Activated CD4-positive, alpha-beta memory T cell treated with anti-CD3 and anti-CD28 coated beads, Interleukin-2, amount 10 ng/mL, durations not matched to agents 7 days and 5 days (primary cell): Measurements from ENCODE around the gene INKA2. TPM values are rescaled to one million over a fixed set of nuclear protein-coding genes. Genes with fewer than 3 reads are reported as not detected.
"Not testable (repeated sequence)": the region's sequence is repeated elsewhere in the genome, so short reads cannot be mapped to it uniquely, and the experiment has no call there.

Source experiments
- CTCF ChIA-PET: fragments of 350-600 bp; sonication (Branson Sonifier 250); formaldehyde crosslinking; loops from one replicate; lab custom pipeline; 2021; ENCODE audit warnings: antibody characterized with exemption, inconsistent platforms; lab: Charles Lee
- POLR2A ChIA-PET: fragments of 350-600 bp; sonication (Branson Sonifier 250); formaldehyde crosslinking; loops from one replicate; lab custom pipeline; 2021; ENCODE audit warnings: antibody characterized with exemption; lab: Charles Lee
- DNase-seq: peaks from one replicate; pipeline ENCODE4 v3.0.0-alpha.2; 2020
- H3K27ac Mint-ChIP-seq: one replicate; pipeline ENCODE4 v1.8.0; 2021; ENCODE audit warnings: mild to moderate bottlenecking, mixed read lengths
- H3K27me3 Mint-ChIP-seq: one replicate; pipeline ENCODE4 v1.8.0; 2021; ENCODE audit warnings: mixed read lengths
- H3K36me3 Mint-ChIP-seq: one replicate; pipeline ENCODE4 v1.8.0; 2021; ENCODE audit warnings: low read depth, mixed read lengths
- H3K4me1 Mint-ChIP-seq: one replicate; pipeline ENCODE4 v1.8.0; 2021; ENCODE audit warnings: mixed read lengths
- H3K4me3 Mint-ChIP-seq: one replicate; pipeline ENCODE4 v1.8.0; 2021; ENCODE audit warnings: mild to moderate bottlenecking, mixed read lengths
- H3K9me3 Mint-ChIP-seq: one replicate; pipeline ENCODE4 v1.8.0; 2021; ENCODE audit warnings: mixed read lengths
- total RNA-seq, 2 experiments: library from RNA; stranded (reverse); gene quantifications; one replicate each; pipeline ENCODE4 v1.2.3, GENCODE V29; 2021

The INKA2 gene
- total RNA-seq, 2 experiments from 2014 or later = 2.4 to 2.8 TPM

DNA sequence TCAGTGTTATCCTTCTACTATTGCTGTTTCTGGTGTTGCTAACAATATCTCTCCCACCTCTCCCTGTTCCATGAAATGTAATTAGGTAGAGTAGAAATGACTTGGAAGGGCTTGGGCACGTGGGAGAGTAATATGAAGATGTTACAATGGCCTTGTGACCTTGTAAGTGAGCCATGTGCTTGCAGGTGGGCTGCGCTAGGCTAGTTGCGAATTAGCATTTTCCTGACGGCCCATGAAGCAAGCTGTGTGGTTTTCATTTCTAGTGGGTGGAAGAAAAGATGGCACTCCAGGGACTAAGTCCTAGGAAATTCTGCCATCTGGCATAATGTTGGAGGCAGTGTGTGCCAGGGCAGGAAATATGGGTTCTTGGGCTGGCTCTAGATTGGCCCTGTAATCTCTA, 8.8 kb upstream of the INKA2 start:
- no peak for DNase-seq
- peaks cover 14% of the 10 kb centered on the region for H3K4me1 Mint-ChIP-seq
- no peak overlapping the region for H3K4me3 Mint-ChIP-seq
- POLR2A ChIA-PET = interaction anchor here (0.9 to 1.9 kb wide), 6 partner anchors 9 to 270 kb away, joined by 3 to 18 read pairs (median 5); partner anchors contain the start of gene DDX20
- H3K27me3 Mint-ChIP-seq = peaks cover 15% of the 10 kb centered on the region
- CTCF ChIA-PET = interaction anchor here (0.9 to 7.4 kb wide), 22 partner anchors 9 to 308 kb away, joined by 3 to 63 read pairs (median 5); partner anchors contain the start of genes ADORA3, INKA2 and TMIGD3
- H3K27ac Mint-ChIP-seq = no peak overlapping the region
- H3K36me3 Mint-ChIP-seq = no peaks in the 10 kb centered on the region
- no peaks in the 10 kb centered on the region for H3K9me3 Mint-ChIP-seq

DNA sequence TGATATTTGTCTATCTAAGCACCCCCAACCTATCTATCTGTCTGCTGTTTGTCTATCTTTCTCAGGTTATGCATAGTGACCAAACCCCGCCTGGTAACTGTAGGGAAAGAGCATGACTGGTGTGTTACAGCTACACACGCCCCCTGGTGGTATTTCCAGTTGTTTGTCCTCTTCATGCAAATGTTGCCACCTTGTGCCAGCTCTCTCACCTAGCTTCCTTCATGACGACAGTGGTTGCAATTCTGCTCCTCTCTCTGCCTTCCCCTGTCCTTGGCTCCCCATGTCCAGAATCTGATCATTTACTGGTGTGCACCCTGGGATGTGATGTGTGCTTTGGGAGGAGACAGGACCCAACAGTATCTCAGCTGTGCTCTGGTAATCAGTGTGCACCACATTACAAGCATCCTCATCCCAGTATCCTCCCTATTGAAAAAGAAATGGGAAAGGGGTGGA, 8.1 kb upstream of the INKA2 start:
- DNase-seq = peak; percentile 79
- POLR2A ChIA-PET = interaction anchor here (0.6 to 1.9 kb wide), 11 partner anchors 8 to 525 kb away, joined by 3 to 18 read pairs (median 3); partner anchors contain the start of genes DDX20 and INKA2
- CTCF ChIA-PET = interaction anchor here (0.5 to 7.4 kb wide), 38 partner anchors 8 to 927 kb away, joined by 3 to 63 read pairs (median 4); partner anchors contain the start of genes ADORA3, ATP5PB, INKA2 and MOV10
- H3K27ac Mint-ChIP-seq = no peak overlapping the region
- peaks cover 12% of the 10 kb centered on the region for H3K4me1 Mint-ChIP-seq
- H3K36me3 Mint-ChIP-seq = no peaks in the 10 kb centered on the region
- peaks cover 20% of the 10 kb centered on the region for H3K27me3 Mint-ChIP-seq
- H3K4me3 Mint-ChIP-seq = no peak overlapping the region
- H3K9me3 Mint-ChIP-seq = no peaks in the 10 kb centered on the region

DNA sequence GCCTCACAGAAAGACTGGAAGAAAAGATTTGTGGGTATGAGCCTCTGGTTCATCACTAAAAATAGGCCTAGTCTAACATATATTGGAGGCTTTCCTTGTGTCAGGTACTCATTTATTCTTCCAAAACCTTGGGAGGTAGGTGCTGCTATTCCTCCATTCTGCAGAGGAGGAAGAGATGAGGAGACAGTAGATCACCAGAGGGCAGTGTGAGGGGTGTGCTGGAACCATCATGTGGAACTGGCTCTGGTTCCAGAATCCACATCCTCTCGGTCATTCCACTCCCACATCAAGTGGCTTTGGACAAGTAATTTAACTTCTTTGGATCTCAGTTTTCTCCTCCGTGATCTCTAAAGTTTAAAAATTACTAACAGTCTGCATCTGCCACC, 7.4 kb upstream of the INKA2 start:
- H3K4me1 Mint-ChIP-seq = peaks cover 8% of the 10 kb centered on the region
- no peak for DNase-seq
- H3K36me3 Mint-ChIP-seq = no peaks in the 10 kb centered on the region
- no peaks in the 10 kb centered on the region for H3K9me3 Mint-ChIP-seq
- no peak overlapping the region for H3K4me3 Mint-ChIP-seq
- H3K27me3 Mint-ChIP-seq = peaks cover 27% of the 10 kb centered on the region
- ChIA-PET POLR2A (interaction anchor here (0.6 to 1.9 kb wide), 9 partner anchors 8 to 524 kb away, joined by 3 to 18 read pairs (median 3); partner anchors contain the start of genes DDX20 and INKA2), CTCF (interaction anchor here (0.6 to 7.4 kb wide), 34 partner anchors 8 to 928 kb away, joined by 3 to 63 read pairs (median 4); partner anchors contain the start of genes ADORA3, ATP5PB, INKA2 and MOV10)
- no peak overlapping the region for H3K27ac Mint-ChIP-seq

DNA sequence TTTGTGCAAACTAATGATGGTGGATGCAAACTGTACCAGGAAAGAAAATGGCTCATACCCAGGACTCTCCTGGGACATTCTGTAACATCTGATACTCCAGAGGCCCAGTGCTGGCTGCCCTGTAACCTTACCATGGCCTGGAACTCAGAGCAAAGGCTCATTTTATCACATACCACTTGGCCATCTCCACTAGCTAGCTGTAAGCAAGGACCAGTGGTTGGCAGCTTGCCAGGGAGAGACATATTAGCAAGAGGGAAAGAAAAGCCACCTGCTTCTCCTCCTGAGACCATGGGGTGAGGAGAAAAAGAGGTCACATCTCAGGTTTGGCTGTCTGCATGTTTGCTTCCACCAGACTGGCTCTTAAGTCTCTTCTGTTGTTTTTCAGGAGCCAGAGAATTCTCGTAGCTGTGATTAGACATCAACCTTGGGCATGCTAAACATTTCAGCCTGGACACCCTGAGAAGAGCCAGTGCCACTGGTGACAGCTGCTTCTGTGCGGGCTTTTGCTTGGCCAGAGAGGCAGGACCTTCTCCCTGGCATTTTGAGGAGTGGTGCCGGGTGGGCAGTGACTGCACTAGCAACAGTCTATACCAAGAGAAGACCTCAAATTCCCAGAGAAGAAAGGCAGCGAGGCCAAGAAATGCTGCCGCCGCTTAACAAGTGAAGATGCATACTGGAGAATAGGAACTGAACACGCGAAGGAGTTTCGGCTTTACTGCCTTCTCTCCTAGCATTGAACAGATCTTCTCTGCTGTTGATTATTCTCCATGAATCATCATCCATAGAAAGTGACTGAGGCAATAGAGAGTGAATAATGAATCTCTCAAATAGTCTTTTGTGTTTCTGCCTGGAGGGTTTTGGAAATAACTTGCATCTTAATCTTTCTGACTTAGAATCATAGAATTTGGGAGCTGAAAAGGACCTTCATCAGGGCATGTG, 6.7 kb upstream of the INKA2 start:
- no peak overlapping the region for H3K27ac Mint-ChIP-seq
- no peak for DNase-seq
- ChIA-PET POLR2A (interaction anchor here (1.6 kb wide), 1 partner anchor 10 kb away, joined by 3 read pairs; no protein-coding TSS in a partner anchor), CTCF (interaction anchor here (1.6 to 7.4 kb wide), 9 partner anchors 9 to 294 kb away, joined by 3 to 63 read pairs (median 10); no protein-coding TSS in a partner anchor)
- H3K27me3 Mint-ChIP-seq = peaks cover 33% of the 10 kb centered on the region
- peaks cover 9% of the 10 kb centered on the region for H3K4me1 Mint-ChIP-seq
- no peaks in the 10 kb centered on the region for H3K36me3 Mint-ChIP-seq
- no peaks in the 10 kb centered on the region for H3K9me3 Mint-ChIP-seq
- no peak overlapping the region for H3K4me3 Mint-ChIP-seq

DNA sequence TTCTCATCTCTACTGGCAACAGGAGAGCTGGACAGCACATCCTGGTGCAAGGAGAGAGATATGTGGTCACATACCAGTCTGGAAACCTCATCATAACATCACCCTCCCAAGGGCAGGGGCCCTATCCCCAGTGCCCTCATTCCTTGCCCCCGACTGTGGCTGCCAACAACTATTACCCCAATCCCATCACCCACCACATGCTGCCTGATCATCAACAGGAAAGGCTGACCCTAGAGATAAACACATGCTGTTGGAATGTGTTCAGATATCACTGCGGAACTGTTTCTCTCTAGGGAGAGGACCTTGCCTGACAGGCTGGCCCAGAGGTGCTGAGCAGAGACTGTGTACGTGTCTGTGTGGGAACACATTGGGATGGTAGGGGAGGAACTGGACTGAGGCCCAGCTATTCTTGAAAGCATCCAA, 4.5 kb upstream of the INKA2 start:
- H3K9me3 Mint-ChIP-seq = no peaks in the 10 kb centered on the region
- ChIA-PET POLR2A (interaction anchor here (1.6 to 2.4 kb wide), 2 partner anchors 11 to 236 kb away, joined by 3 to 11 read pairs; no protein-coding TSS in a partner anchor), CTCF (interaction anchor here (1.1 to 7.4 kb wide), 3 partner anchors 30 to 263 kb away, joined by 4 to 63 read pairs (median 8); no protein-coding TSS in a partner anchor)
- peaks cover 18% of the 10 kb centered on the region for H3K4me1 Mint-ChIP-seq
- H3K27ac Mint-ChIP-seq = no peak overlapping the region
- peaks cover 40% of the 10 kb centered on the region for H3K27me3 Mint-ChIP-seq
- H3K36me3 Mint-ChIP-seq = no peaks in the 10 kb centered on the region
- no peak overlapping the region for H3K4me3 Mint-ChIP-seq
- DNase-seq = no peak

DNA sequence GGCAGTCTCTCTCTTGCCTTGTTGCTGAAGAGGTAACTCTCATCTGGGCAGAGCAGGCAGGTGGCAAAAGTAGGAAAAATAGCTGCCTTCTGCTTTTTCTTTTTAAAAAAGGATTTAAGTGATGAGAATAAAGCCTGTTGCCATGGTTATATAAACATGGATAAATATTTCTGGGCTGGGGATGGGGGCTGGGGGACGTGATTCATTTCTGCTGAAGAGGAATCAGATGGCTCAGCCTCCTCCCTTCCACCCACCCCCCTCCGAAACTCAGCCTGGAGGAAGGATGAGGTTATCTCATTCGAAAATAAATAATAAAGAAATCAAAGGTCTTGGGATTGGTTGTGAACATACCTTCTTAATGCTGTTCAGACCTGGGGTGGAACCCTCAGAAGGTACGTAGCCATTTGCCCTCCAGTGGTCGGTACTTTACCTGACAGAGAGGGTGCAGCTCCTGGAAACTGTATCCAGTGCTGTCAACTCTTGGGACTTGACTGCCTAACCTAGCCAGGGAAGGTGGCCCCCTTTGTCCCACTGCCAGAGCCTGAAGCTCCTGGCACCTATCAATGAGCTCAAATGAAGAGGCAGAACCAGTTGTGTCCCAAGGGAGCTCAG, 3.8 kb upstream of the INKA2 start:
- Mint-ChIP-seq H3K27me3 (peaks cover 42% of the 10 kb centered on the region), H3K27ac (no peak overlapping the region), H3K4me3 (no peak overlapping the region), H3K36me3 (no peaks in the 10 kb centered on the region), H3K4me1 (peaks cover 22% of the 10 kb centered on the region), H3K9me3 (no peaks in the 10 kb centered on the region)
- no peak for DNase-seq
- POLR2A ChIA-PET = interaction anchor here (2.4 kb wide), 1 partner anchor 235 kb away, joined by 11 read pairs; no protein-coding TSS in a partner anchor
- CTCF ChIA-PET = interaction anchor here (1.9 to 7.4 kb wide), 2 partner anchors 29 to 235 kb away, joined by 8 to 63 read pairs; no protein-coding TSS in a partner anchor

DNA sequence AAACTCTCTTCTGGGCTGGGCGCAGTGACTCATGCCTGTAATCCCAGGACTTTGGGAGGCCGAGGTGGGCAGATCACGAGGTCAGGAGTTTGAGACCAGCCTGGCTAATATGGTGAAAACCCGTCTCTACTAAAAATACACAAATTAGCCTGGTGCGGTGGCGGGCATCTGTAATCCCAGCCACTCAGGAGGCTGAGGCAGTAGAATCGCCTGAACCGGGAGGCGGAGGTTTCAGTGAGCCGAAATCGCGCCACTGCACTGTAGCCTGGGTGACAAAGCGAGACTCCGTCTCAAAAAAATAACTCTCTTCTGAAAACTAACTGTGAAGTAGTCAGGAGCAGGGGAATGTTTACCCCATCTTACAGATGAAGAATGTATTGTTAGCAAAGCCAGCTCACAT, 3.1 kb upstream of the INKA2 start:
- H3K4me3 Mint-ChIP-seq, H3K27ac Mint-ChIP-seq, DNase-seq, H3K36me3 Mint-ChIP-seq, H3K9me3 Mint-ChIP-seq: not testable (repeated sequence)
- H3K4me1 Mint-ChIP-seq = peaks cover 27% of the 10 kb centered on the region
- ChIA-PET POLR2A (interaction anchor here (2.4 to 5.0 kb wide), 2 partner anchors 234 to 235 kb away, joined by 11 to 36 read pairs; no protein-coding TSS in a partner anchor), CTCF (interaction anchor here (7.4 kb wide), 1 partner anchor 28 kb away, joined by 63 read pairs; no protein-coding TSS in a partner anchor)
- peaks cover 49% of the 10 kb centered on the region for H3K27me3 Mint-ChIP-seq

DNA sequence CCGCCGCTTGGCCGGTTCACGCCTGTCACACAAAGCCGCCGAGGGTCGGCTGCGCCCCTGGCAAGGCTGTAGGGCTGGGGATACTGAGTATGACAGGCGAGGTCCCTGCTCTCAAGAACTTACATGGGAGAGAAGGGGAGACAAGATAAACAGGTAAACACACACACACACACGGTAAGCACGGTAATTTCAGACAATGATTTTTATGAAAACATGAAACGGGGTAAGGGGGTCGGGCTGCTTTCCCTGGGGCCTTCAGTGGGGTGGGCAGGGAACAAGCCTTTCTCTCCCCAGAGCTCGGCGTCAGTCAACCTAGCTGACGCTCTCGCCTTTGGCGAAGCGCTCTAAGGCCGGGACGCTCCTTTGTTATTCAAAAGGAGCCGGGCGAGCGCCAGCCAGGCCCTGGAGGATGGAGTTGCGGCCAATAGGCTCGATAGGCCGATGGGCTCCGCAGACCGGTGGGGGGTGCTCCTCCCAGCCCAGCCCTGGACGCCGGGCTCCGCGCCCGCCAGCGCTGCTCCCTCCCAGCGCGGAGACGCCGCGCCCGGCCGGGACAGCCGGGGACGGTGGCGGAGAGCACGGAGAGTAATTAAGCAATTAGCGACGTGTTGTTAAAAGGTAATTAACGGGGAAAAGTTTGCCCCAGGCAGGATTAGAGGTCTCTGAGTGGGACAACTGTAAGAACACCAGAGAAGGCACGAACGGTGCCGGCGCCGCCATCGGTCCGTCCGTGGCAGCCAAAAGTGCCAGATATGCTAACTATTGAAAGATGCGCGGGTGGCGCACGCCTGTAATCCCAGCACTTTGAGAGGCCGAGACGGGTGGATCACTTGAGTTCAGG, 950 bp upstream of the INKA2 start:
- ChIA-PET POLR2A (interaction anchor here (1.5 to 7.1 kb wide), 8 partner anchors 13 to 291 kb away, joined by 3 to 48 read pairs (median 12); partner anchors contain the start of genes ATP5PB, DDX20 and WDR77), CTCF (interaction anchor here (1.0 to 5.8 kb wide), 7 partner anchors 11 to 232 kb away, joined by 4 to 39 read pairs (median 4); no protein-coding TSS in a partner anchor)
- H3K27me3 Mint-ChIP-seq = peaks cover 51% of the 10 kb centered on the region
- no peaks in the 10 kb centered on the region for H3K9me3 Mint-ChIP-seq
- DNase-seq = no peak
- peaks cover 23% of the 10 kb centered on the region for H3K4me1 Mint-ChIP-seq
- H3K36me3 Mint-ChIP-seq = no peaks in the 10 kb centered on the region
- peak overlapping the region; percentile 84 for H3K4me3 Mint-ChIP-seq
- no peak overlapping the region for H3K27ac Mint-ChIP-seq

DNA sequence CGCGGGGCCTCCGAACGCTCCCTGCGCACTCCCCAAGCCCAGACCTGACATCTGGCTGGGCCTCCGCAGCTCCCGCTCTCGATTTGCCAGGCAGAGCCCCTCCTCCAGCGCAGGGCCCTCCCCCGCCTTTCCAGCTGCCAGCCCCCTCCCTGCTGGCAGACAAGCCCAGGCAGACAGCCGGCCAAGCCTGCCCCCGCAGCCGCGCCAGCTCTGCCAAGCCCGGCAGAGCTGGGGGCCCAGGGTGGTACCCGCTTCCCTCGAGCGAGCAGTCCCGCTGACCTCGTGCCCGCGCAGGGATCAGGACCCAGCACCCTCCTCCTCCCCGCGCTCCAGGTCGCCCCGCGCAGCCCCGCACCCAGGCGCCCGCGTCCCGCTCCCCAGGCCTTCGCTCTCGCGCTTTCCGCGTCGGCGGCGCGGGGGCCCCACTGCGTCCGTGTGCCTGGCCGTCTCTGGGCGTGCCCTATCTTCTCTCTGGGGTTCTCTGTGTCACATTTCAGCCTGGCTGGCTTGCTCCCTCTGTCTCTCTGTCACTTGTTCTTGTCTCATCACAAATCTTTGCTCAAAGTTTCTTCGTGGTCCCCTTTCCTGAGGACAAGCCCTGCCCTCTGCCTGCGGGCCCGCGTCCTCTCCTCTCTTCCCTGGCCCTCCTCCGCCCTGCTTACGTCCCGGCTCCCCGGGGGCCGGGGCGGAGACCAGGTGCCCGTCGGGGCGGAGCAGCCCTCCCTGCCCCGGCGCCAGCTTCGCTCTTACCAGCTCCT, 580 bp downstream of the INKA2 start:
- Mint-ChIP-seq H3K27ac (peak overlapping the region; percentile 52), H3K4me3 (peak overlapping the region; percentile 84), H3K4me1 (peaks cover 26% of the 10 kb centered on the region), H3K9me3 (no peaks in the 10 kb centered on the region), H3K36me3 (no peaks in the 10 kb centered on the region), H3K27me3 (peaks cover 45% of the 10 kb centered on the region)
- DNase-seq = peak; percentile 62
- POLR2A ChIA-PET = interaction anchor here (1.1 to 7.1 kb wide), 12 partner anchors 9 to 290 kb away, joined by 3 to 48 read pairs (median 8); partner anchors contain the start of genes ATP5PB, DDX20 and WDR77
- CTCF ChIA-PET = interaction anchor here (0.6 to 5.8 kb wide), 7 partner anchors 9 to 231 kb away, joined by 3 to 39 read pairs (median 7); partner anchors contain the start of gene DDX20

DNA sequence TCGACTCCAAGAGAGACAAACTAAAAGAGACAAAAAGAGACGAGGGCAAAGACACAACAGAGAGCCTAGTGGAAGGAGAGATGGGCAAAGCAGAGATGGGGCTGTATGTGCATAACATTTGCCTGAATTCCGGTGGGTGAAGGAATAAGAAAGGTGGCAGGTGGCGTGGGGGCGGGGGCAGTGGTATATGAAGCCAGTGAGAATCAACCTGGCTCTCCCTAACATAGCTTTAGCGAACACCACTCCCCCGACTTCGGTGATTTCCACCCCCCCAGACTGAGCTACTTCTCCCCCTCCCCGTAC, 1.1 kb downstream of the INKA2 start:
- Mint-ChIP-seq H3K36me3 (no peaks in the 10 kb centered on the region), H3K4me3 (peak overlapping the region; percentile 84), H3K27ac (peak overlapping the region; percentile 5), H3K9me3 (no peaks in the 10 kb centered on the region), H3K4me1 (peaks cover 31% of the 10 kb centered on the region), H3K27me3 (peaks cover 42% of the 10 kb centered on the region)
- no peak for DNase-seq
- CTCF ChIA-PET = interaction anchor here (0.6 to 5.8 kb wide), 5 partner anchors 9 to 230 kb away, joined by 3 to 39 read pairs (median 14); no protein-coding TSS in a partner anchor
- POLR2A ChIA-PET = interaction anchor here (1.1 to 7.1 kb wide), 8 partner anchors 11 to 289 kb away, joined by 4 to 48 read pairs (median 12); partner anchors contain the start of genes ATP5PB, DDX20 and WDR77
